HCT116 (cell line): ENCODE data around the gene AQP4. TPM values are rescaled to one million over a fixed set of nuclear protein-coding genes. Genes with fewer than 3 reads are reported as not detected.

Source experiments
- ATAC-seq: fragments of 200-7000 bp; cut with Tn5 transposase; 2 replicates; pipeline ENCODE4 v1.9.1; 2020; ENCODE audit warnings: mild to moderate bottlenecking, moderate library complexity
- BruUV-seq: library from RNA; stranded (reverse); fragments of 400-500 nt; replicated peaks from 2 replicates; lab custom pipeline; 2021; lab: Mats Ljungman, UMichigan
- CTCF ChIA-PET: fragments of 300-600 bp; sonication (Branson Sonifier 250); formaldehyde crosslinking; loops from one replicate; lab custom pipeline; 2021; ENCODE audit warnings: antibody characterized with exemption; lab: Charles Lee
- POLR2A ChIA-PET: fragments of 300-600, 350-600 bp; sonication (Branson Sonifier 250); formaldehyde crosslinking; loops from one replicate; lab custom pipeline; 2021; ENCODE audit warnings: antibody characterized with exemption; lab: Charles Lee
- RAD21 ChIA-PET, 2 experiments: fragments of 300-600 bp; sonication (Branson Sonifier 250); formaldehyde crosslinking; loops; one replicate each; lab custom pipeline; 2023; ENCODE audit warnings: low total read pairs in 2 of 2; ENCODE audit not compliant: uncharacterized antibody in 2 of 2, unreplicated experiment in 2 of 2, low non-redundant PET in 1 of 2; lab: Charles Lee
- DNase-seq: peaks from one replicate; pipeline ENCODE4 v3.0.0-alpha.2; 2010; ENCODE audit warnings: low read depth, low spot score
- H2AFZ ChIP-seq: fragments of 200-600 bp; shearing (Covaris generic), sonication (generic); 2 replicates; pipeline ENCODE4 v1.6.1; 2017; ENCODE audit warnings: low read depth, mixed run types, mixed read lengths, antibody characterized with exemption, low read length; ENCODE audit not compliant: poor library complexity, severe bottlenecking
- H3K27ac ChIP-seq: 2 replicates; pipeline ENCODE4 v1.5.1; 2012; ENCODE audit warnings: low read depth, low read length
- H3K27me3 ChIP-seq: fragments of 200-600 bp; sonication (generic); 2 replicates; pipeline ENCODE4 v1.6.1; 2016; ENCODE audit warnings: mixed run types, low read length, mixed read lengths; ENCODE audit not compliant: insufficient read depth
- H3K36me3 ChIP-seq, 2 experiments: fragments of 200-500 bp in 1 of 2; fragments of 200-600 bp in 1 of 2; sonication (Bioruptor generic) in 1 of 2; sonication (generic) in 1 of 2; 2 replicates each; pipeline versions ENCODE4 v1.5.1 to v1.6.1; 2014 to 2016; ENCODE audit warnings: low read length in 2 of 2, inconsistent platforms in 1 of 2, mixed read lengths in 1 of 2, mixed run types in 1 of 2; ENCODE audit not compliant: insufficient read depth in 2 of 2, control insufficient read depth in 1 of 2
- H3K4me1 ChIP-seq, 2 experiments: fragments of 200-600 bp in 1 of 2; sonication (generic) in 1 of 2; 2 replicates each; pipeline versions ENCODE4 v1.5.1 to v1.6.1; 2012 to 2017; ENCODE audit warnings: low read length in 2 of 2, inconsistent platforms in 1 of 2, mild to moderate bottlenecking in 1 of 2, mixed read lengths in 1 of 2, mixed run types in 1 of 2, moderate library complexity in 1 of 2; ENCODE audit not compliant: insufficient read depth in 2 of 2, control insufficient read depth in 1 of 2
- H3K4me2 ChIP-seq: fragments of 200-600 bp; sonication (generic); 2 replicates; pipeline ENCODE4 v1.6.1; 2017; ENCODE audit warnings: mixed run types, low read length, mixed read lengths
- H3K4me3 ChIP-seq, 2 experiments: fragments of 200-600 bp in 1 of 2; sonication (generic) in 1 of 2; replicated peaks in 1 of 2; 2 replicates each; pipeline ENCODE4 v1.5.1; 2011 to 2016; ENCODE audit warnings: low read length in 2 of 2, control low read depth in 1 of 2, low read depth in 1 of 2, mild to moderate bottlenecking in 1 of 2, mixed read lengths in 1 of 2, mixed run types in 1 of 2
- H3K79me2 ChIP-seq: fragments of 200-600 bp; sonication (generic); 2 replicates; pipeline ENCODE4 v1.6.1; 2017; ENCODE audit warnings: mild to moderate bottlenecking, mixed run types, low read length, moderate library complexity, mixed read lengths; ENCODE audit not compliant: insufficient read depth
- H3K9ac ChIP-seq: fragments of 200-600 bp; sonication (generic); 2 replicates; pipeline ENCODE4 v1.6.1; 2016; ENCODE audit warnings: low read length, mixed read lengths
- H3K9me2 ChIP-seq: fragments of 200-600 bp; sonication (generic), shearing (Covaris generic); 2 replicates; pipeline ENCODE4 v1.6.1; 2017; ENCODE audit warnings: mixed run types, mild to moderate bottlenecking, moderate library complexity; ENCODE audit not compliant: insufficient read depth
- H3K9me3 ChIP-seq, 2 experiments: fragments of 200-500 bp in 1 of 2; fragments of 200-600 bp in 1 of 2; sonication (Bioruptor generic) in 1 of 2; sonication (generic) in 1 of 2; 2 replicates each; pipeline ENCODE4 v1.6.1; 2014 to 2017; ENCODE audit warnings: low read length in 2 of 2, mixed read lengths in 2 of 2, inconsistent platforms in 1 of 2, low read depth in 1 of 2, mild to moderate bottlenecking in 1 of 2, mixed run types in 1 of 2, moderate library complexity in 1 of 2; ENCODE audit not compliant: control insufficient read depth in 1 of 2, insufficient read depth in 1 of 2
- H4K20me1 ChIP-seq: fragments of 200-600 bp; sonication (generic), shearing (Covaris generic); 2 replicates; pipeline ENCODE4 v1.6.1; 2017; ENCODE audit warnings: mixed run types, mild to moderate bottlenecking, moderate library complexity; ENCODE audit not compliant: insufficient read depth
- CTCF ChIP-seq, 3 experiments: fragments of 200-600 bp in 1 of 3; sonication (generic) in 1 of 3; IDR thresholded peaks in 2 of 3; conservative IDR thresholded peaks in 1 of 3; 2 replicates each; pipeline ENCODE4 v1.5.1; 2012 to 2017; ENCODE audit warnings: low read depth in 2 of 3, low read length in 2 of 3, antibody characterized with exemption in 1 of 3, borderline replicate concordance in 1 of 3, control low read depth in 1 of 3, mild to moderate bottlenecking in 1 of 3, mixed read lengths in 1 of 3, mixed run types in 1 of 3, moderate library complexity in 1 of 3; ENCODE audit not compliant: insufficient read depth in 1 of 3
- EGR1 ChIP-seq: IDR thresholded peaks from 2 replicates; pipeline ENCODE4 v1.6.1; 2012; ENCODE audit warnings: low read depth
- ELF1 ChIP-seq: IDR thresholded peaks from 2 replicates; pipeline ENCODE4 v1.6.1; 2012; ENCODE audit warnings: low read depth, borderline replicate concordance
- MAX ChIP-seq: IDR thresholded peaks from 2 replicates; pipeline ENCODE4 v1.6.1; 2012
- POLR2A ChIP-seq: IDR thresholded peaks from 2 replicates; pipeline ENCODE4 v1.7.0; 2011; ENCODE audit warnings: borderline replicate concordance; ENCODE audit not compliant: insufficient read depth, insufficient read length; ENCODE audit errors: extremely low read depth
- POLR2AphosphoS5 ChIP-seq: IDR thresholded peaks from 2 replicates; pipeline ENCODE4 v1.6.1; 2011; ENCODE audit warnings: mild to moderate bottlenecking, low read depth, low read length, moderate library complexity
- YY1 ChIP-seq: IDR thresholded peaks from 2 replicates; pipeline ENCODE4 v1.6.1; 2011; ENCODE audit warnings: low read length, low read depth, moderate library complexity, mild to moderate bottlenecking; ENCODE audit not compliant: insufficient replicate concordance; ENCODE audit errors: extremely low read depth
- ZBTB33 ChIP-seq: IDR thresholded peaks from 2 replicates; pipeline ENCODE4 v1.6.1; 2011; ENCODE audit warnings: mild to moderate bottlenecking, low read length, moderate library complexity; ENCODE audit not compliant: insufficient replicate concordance; ENCODE audit errors: extremely low read depth
- ZNF274 ChIP-seq: fragments of 200-500 bp; sonication (Bioruptor generic); IDR thresholded peaks from 2 replicates; pipeline ENCODE4 v1.6.1; 2014; ENCODE audit warnings: mild to moderate bottlenecking, low read depth, low read length, inconsistent platforms
- intact Hi-C: fragments of 100-400 bp; cut with micrococcal nuclease; formaldehyde crosslinking; loops from 2 replicates; pipeline ENCODE4 v1.10.0; 2022
- total RNA-seq: library from RNA; stranded (reverse); gene quantifications from one replicate; pipeline ENCODE4 v1.2.1, GENCODE V29; 2021; ENCODE audit not compliant: unreplicated experiment

Gene AQP4
- total RNA-seq, 1 experiment from 2014 or later: 0.07 TPM

- no peaks in the 10 kb centered on the region for H3K4me1 ChIP-seq
- intact Hi-C loops: no loop called here
- TF ChIP-seq YY1 (no peak), POLR2AphosphoS5 (no peak), ZBTB33 (no peak), MAX (no peak), ELF1 (no peak), EGR1 (no peak), POLR2A (no peak), CTCF (IDR thresholded peaks at IDR 0.05 in 2 of 3, conservative IDR thresholded peaks at IDR 0.05 in 1 of 3; ENCODE audit: borderline replicate concordance in 1 of 3, insufficient read depth in 1 of 3, low read depth in 2 of 3, low read length in 2 of 3) (no peak), ZNF274 (no peak)
- H3K27me3 ChIP-seq: peaks cover 16% of the 10 kb centered on the region
- no peaks in the 10 kb centered on the region for H3K79me2 ChIP-seq
- H3K9me3 ChIP-seq: no peaks in the 10 kb centered on the region
- no peaks in the 10 kb centered on the region; the same call in 1 of the 2 replicates for H4K20me1 ChIP-seq
- ChIA-PET POLR2A (no interaction called here), CTCF (no interaction called here), RAD21 (no interaction called here)
- no peak overlapping the region for H3K4me3 ChIP-seq
- H3K36me3 ChIP-seq: no peaks in the 10 kb centered on the region
- no peak overlapping the region for H3K9ac ChIP-seq
- H3K27ac ChIP-seq: no peak overlapping the region
- no TSS peak for BruUV-seq
- ATAC-seq (no peak), DNase-seq (no peak)
- H2AFZ ChIP-seq: no peak overlapping the region
- no peaks in the 10 kb centered on the region for H3K9me2 ChIP-seq
- no peak overlapping the region for H3K4me2 ChIP-seq
Measured at GRCh38 chr18:26869640-26870039, 4.1 kb upstream of the AQP4 start.
